Mammary epithelial cell (primary cell): Measurements from ENCODE around the gene DSCAM.

Source experiments
- EZH2 ChIP-seq: IDR thresholded peaks from 2 replicates; pipeline ENCODE4 v1.6.1; 2012; ENCODE audit warnings: low read length, inconsistent platforms, borderline replicate concordance
- TF ChIP-seq, protein P1 (sequence below), 2 donors: IDR thresholded peaks in 1 of 2; conservative IDR thresholded peaks in 1 of 2; 2 replicates each; pipeline ENCODE4 v1.5.1; 2011 to 2012; ENCODE audit warnings: inconsistent platforms in 2 of 2, low read length in 2 of 2, mild to moderate bottlenecking in 2 of 2, control low read depth in 1 of 2, low read depth in 1 of 2; ENCODE audit not compliant: insufficient read depth in 1 of 2; ENCODE audit errors: extremely low read depth in 1 of 2

DNA sequence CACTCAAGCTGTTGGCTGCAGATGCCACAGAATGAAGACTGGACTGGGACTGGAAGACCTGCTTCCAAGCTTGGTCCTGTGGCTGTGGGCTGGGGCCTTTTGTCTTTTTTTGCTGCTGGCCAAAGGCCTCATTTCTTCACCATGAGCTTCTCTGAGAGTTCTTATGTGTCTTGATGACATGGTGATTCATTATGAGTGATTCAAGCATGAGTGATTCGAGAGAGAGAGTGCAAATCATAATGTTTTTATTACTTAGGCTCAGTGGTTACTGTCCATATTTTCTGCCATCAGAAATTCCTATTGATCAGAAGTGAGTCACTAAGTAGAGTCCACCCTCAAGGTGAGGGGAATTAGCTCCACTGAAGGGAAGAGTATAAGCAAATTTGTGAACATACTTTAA, 885.7 kb downstream of the DSCAM start:
- no peak for TF ChIP-seq EZH2
- TF ChIP-seq, protein P1, sequence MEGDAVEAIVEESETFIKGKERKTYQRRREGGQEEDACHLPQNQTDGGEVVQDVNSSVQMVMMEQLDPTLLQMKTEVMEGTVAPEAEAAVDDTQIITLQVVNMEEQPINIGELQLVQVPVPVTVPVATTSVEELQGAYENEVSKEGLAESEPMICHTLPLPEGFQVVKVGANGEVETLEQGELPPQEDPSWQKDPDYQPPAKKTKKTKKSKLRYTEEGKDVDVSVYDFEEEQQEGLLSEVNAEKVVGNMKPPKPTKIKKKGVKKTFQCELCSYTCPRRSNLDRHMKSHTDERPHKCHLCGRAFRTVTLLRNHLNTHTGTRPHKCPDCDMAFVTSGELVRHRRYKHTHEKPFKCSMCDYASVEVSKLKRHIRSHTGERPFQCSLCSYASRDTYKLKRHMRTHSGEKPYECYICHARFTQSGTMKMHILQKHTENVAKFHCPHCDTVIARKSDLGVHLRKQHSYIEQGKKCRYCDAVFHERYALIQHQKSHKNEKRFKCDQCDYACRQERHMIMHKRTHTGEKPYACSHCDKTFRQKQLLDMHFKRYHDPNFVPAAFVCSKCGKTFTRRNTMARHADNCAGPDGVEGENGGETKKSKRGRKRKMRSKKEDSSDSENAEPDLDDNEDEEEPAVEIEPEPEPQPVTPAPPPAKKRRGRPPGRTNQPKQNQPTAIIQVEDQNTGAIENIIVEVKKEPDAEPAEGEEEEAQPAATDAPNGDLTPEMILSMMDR (conservative IDR thresholded peaks at IDR 0.05 in 1 of 2, IDR thresholded peaks at IDR 0.05 in 1 of 2; ENCODE audit: extremely low read depth in 1 of 2, insufficient read depth in 1 of 2, low read depth in 1 of 2, low read length in 2 of 2), result no peak
